ENCODE measurements around the gene RIC3.

GRCh38 chr11:8213376-8213775, 44.6 kb upstream of the RIC3 start:
- TF ChIP-seq POLR2A (IDR thresholded peaks at IDR 0.05), result no peak
- TF ChIP-seq CTCF (IDR thresholded peaks at IDR 0.05), result no peak

Measured in esophagus squamous epithelium (tissue), 4 donors.